ENCODE results near the gene ARHGAP26. TPM values are rescaled to one million over a fixed set of nuclear protein-coding genes. Genes with fewer than 3 reads are reported as not detected.

Gene ARHGAP26
- total RNA-seq, 2 donors from 2014 or later: 27.5 to 80.7 TPM

DNA sequence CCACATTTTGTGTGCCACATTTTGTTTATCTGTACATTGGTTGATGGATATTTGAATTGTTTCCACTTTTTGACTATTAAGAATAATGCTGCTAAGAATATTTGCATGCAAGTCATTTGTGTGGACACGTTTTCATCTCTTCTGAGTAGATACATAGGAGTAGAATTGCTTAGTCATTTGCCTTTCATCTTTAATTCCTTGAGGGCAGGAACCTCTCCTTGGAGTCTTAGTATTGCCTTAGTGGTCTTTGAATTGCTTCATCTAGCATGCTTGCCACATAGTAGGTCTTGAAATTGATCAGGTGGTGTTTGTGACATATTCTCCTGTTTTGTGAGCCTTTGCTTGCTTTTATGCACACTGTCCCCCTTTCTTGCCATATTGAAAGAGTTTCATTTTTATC is 504.8 kb downstream of the ARHGAP26 start:
- no peaks in the 10 kb centered on the region for H3K36me3 ChIP-seq
- no peaks in the 10 kb centered on the region for H3K9me3 ChIP-seq
- ATAC-seq (ENCODE audit: insufficient number of reproducible peaks, low FRiP score, low read depth): no peak

DNA sequence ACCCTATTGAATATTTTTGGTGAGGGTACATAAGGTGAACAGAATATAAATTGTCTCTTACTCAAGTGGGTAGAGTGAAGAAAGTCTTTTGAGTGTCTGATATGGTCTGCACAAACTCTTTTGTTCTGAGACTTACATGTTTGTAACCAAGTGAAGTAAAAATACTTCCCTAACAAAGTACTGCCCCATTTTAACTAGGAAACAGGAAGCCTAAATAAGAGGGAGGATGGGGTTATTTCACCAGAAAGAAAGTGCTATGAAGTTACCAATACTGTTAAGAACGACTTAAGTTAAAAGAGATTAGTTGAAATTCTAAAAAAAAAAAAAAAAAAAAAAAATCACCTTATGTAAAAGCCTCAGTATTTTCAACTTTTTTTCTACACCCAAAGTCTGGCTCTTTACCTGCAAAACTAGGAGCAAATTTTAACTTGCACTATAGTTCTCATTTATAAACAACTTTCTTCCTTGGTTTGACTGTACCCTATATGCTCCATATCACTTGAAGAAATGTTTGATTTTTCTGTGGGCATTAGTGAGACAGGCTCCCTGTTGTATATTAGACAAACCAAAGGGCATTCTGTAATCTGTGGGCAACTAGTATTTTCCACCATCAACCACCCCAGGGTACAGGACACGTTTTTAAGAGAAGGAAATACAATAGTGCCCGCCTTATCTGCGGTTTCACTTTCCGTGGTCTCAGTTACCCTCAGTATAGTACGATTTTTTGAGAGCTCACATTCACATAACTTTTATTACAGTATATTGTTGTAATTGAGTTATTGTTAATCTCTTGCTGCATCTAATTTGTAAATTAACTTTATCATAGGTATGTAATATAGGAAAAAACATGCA is 505.6 kb downstream of the ARHGAP26 start:
- Histone ChIP-seq H3K36me3 (no peaks in the 10 kb centered on the region), H3K9me3 (no peaks in the 10 kb centered on the region), H3K27ac (no peak overlapping the region), H3K4me1 (ENCODE audit: control insufficient read depth in 1 of 2, low read depth in 2 of 2) (no peaks in the 10 kb centered on the region), H3K4me3 (no peak overlapping the region), H3K27me3 (replicated peaks; ENCODE audit: insufficient read depth) (no peaks in the 10 kb centered on the region)
- ATAC-seq (ENCODE audit: insufficient number of reproducible peaks, low FRiP score, low read depth) (no peak), DNase-seq (ENCODE audit: low spot score) (no peak)
- TF ChIP-seq, protein P1, sequence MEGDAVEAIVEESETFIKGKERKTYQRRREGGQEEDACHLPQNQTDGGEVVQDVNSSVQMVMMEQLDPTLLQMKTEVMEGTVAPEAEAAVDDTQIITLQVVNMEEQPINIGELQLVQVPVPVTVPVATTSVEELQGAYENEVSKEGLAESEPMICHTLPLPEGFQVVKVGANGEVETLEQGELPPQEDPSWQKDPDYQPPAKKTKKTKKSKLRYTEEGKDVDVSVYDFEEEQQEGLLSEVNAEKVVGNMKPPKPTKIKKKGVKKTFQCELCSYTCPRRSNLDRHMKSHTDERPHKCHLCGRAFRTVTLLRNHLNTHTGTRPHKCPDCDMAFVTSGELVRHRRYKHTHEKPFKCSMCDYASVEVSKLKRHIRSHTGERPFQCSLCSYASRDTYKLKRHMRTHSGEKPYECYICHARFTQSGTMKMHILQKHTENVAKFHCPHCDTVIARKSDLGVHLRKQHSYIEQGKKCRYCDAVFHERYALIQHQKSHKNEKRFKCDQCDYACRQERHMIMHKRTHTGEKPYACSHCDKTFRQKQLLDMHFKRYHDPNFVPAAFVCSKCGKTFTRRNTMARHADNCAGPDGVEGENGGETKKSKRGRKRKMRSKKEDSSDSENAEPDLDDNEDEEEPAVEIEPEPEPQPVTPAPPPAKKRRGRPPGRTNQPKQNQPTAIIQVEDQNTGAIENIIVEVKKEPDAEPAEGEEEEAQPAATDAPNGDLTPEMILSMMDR (IDR thresholded peaks at IDR 0.05): no peak

More for the DNA sequence above, 504.8 kb downstream of the ARHGAP26 start:
- Histone ChIP-seq H3K27ac (no peak overlapping the region), H3K27me3 (replicated peaks; ENCODE audit: insufficient read depth) (no peaks in the 10 kb centered on the region), H3K4me1 (ENCODE audit: control insufficient read depth in 1 of 2, low read depth in 2 of 2) (no peaks in the 10 kb centered on the region), H3K4me3 (no peak overlapping the region)
- TF ChIP-seq, protein P1 (IDR thresholded peaks at IDR 0.05): no peak
- DNase-seq (ENCODE audit: low spot score): no peak

DNA sequence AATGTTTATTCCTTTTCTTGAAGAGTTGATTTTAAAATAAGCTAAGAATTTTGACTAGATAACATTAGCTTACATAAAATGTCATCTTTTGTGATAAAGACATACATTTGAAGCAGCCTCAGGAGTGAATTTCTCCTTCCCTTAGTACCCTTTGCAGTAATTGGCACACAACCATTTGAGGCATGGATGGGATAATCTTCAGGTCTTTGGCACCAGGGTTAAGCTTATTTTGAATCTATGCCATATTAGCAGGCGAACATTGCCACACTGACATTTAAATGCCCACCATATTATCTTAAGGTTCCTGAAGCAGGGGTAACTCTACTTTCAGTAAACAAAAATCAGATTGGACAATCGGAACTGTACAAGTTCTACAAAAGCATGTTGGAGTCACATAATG is 507.4 kb downstream of the ARHGAP26 start:
- ATAC-seq (ENCODE audit: insufficient number of reproducible peaks, low FRiP score, low read depth) (no peak), DNase-seq (ENCODE audit: low spot score) (no peak)
- Histone ChIP-seq H3K4me1 (ENCODE audit: control insufficient read depth in 1 of 2, low read depth in 2 of 2) (no peaks in the 10 kb centered on the region), H3K4me3 (no peak overlapping the region), H3K27me3 (replicated peaks; ENCODE audit: insufficient read depth) (no peaks in the 10 kb centered on the region), H3K36me3 (no peaks in the 10 kb centered on the region), H3K9me3 (no peaks in the 10 kb centered on the region), H3K27ac (no peak overlapping the region)
- TF ChIP-seq, protein P1 (IDR thresholded peaks at IDR 0.05): no peak

Other genes with a start within 250 kb of the ARHGAP26 start
- gene FGF1, start 84.3 kb upstream of the ARHGAP26 start, total RNA-seq: 10 to 100 TPM; 11.4 to 56.7 TPM

Data from thoracic aorta (tissue), 2 donors.